Suppressor macrophage (primary cell): ENCODE data around the gene ASPM.
A peak's percentile ranks its signal among the peaks of the same experiment; 100 is the strongest.
"Not testable (repeated sequence)": the region's sequence is repeated elsewhere in the genome, so short reads cannot be mapped to it uniquely, and the experiment has no call there.

Source experiments
- DNase-seq, 4 experiments: peaks; one replicate each; pipeline ENCODE4 v3.0.0-alpha.2; 2020 to 2022

Gene ASPM

GRCh38 chr1:197144570-197145325 lies 1.7 kb downstream of the ASPM start:
- no peak for DNase-seq

- DNase-seq = peak; percentile 14 to 63 (median 46)
These were observed 3.2 kb downstream of the ASPM start for GRCh38 chr1:197143276-197143675.

GRCh38 chr1:197141575-197141974 lies 4.9 kb downstream of the ASPM start:
- DNase-seq = peak in 1 of 4 experiments; percentile 9

GRCh38 chr1:197140121-197140520 lies 6.3 kb downstream of the ASPM start:
- DNase-seq = no peak

GRCh38 chr1:197139169-197139568 lies 7.3 kb downstream of the ASPM start:
- no peak for DNase-seq

- DNase-seq = no peak
These were observed 9.1 kb downstream of the ASPM start for GRCh38 chr1:197137322-197137721.

GRCh38 chr1:197130677-197131304 lies 15.7 kb downstream of the ASPM start:
- DNase-seq = no peak

- no peak for DNase-seq
These were observed 16.8 kb downstream of the ASPM start for GRCh38 chr1:197129698-197130097.

GRCh38 chr1:197127246-197127912 lies 19.1 kb downstream of the ASPM start:
- DNase-seq = no peak

GRCh38 chr1:197126691-197127090 lies 19.8 kb downstream of the ASPM start:
- DNase-seq = no peak

GRCh38 chr1:197124376-197124775 lies 22.1 kb downstream of the ASPM start:
- no peak for DNase-seq

- no peak for DNase-seq
These were observed 30.3 kb downstream of the ASPM start for GRCh38 chr1:197116156-197116555.

GRCh38 chr1:197106869-197107268 lies 39.6 kb downstream of the ASPM start:
- no peak for DNase-seq

GRCh38 chr1:197103300-197103699 lies 43.2 kb downstream of the ASPM start:
- DNase-seq = no peak

GRCh38 chr1:197101978-197102377 lies 44.5 kb downstream of the ASPM start:
- no peak for DNase-seq

GRCh38 chr1:197100677-197101076 lies 45.8 kb downstream of the ASPM start:
- no peak for DNase-seq

GRCh38 chr1:197099444-197099843 lies 47.0 kb downstream of the ASPM start:
- peak in 2 of 4 experiments; percentile 4 to 6 for DNase-seq

- DNase-seq = not testable (repeated sequence)
These were observed 49.5 kb downstream of the ASPM start for GRCh38 chr1:197096971-197097370.

- DNase-seq = no peak
These were observed 50.3 kb downstream of the ASPM start for GRCh38 chr1:197096137-197096536.

- DNase-seq = no peak
These were observed 53.1 kb downstream of the ASPM start for GRCh38 chr1:197093226-197093885.

- no peak for DNase-seq
These were observed 53.9 kb downstream of the ASPM start for GRCh38 chr1:197092491-197093023.

GRCh38 chr1:197083474-197083873 lies 63.0 kb downstream of the ASPM start:
- DNase-seq = no peak
